Loucy (cell line): Measurements from ENCODE around the gene EMC1.

Source experiments
- CTCF ChIP-seq: fragments of 200-600 bp; sonication (generic); conservative IDR thresholded peaks from 2 replicates; pipeline ENCODE4 v1.5.1; 2014; ENCODE audit warnings: mild to moderate bottlenecking, antibody characterized with exemption, low read length
- EZH2phosphoT487 ChIP-seq: fragments of 200-600 bp; IDR thresholded peaks from 2 replicates; pipeline ENCODE4 v1.6.1; 2018; ENCODE audit warnings: antibody characterized with exemption, mild to moderate bottlenecking, moderate library complexity, borderline replicate concordance

GRCh38 chr1:19199969-19200604 is 51.2 kb downstream of the EMC1 start:
- TF ChIP-seq CTCF (no peak), EZH2phosphoT487 (no peak)
